Astrocyte of the cerebellum (primary cell): ENCODE results near the gene MTMR3.

Experiments used
- DNase-seq: peaks from one replicate; pipeline ENCODE4 v3.0.0-alpha.2; 2011; ENCODE audit warnings: low read depth
- H3K4me3 ChIP-seq: 2 replicates; pipeline ENCODE4 v1.5.1; 2011; ENCODE audit warnings: mild to moderate bottlenecking, low read depth, low read length, moderate library complexity
- CTCF ChIP-seq: IDR thresholded peaks from 2 replicates; pipeline ENCODE4 v1.5.1; 2012; ENCODE audit warnings: low read length, low read depth, moderate library complexity, mild to moderate bottlenecking; ENCODE audit errors: missing control alignments
- in situ Hi-C: cut with HindIII; loops from 2 replicates; pipeline ENCODE4 v1.10.0; 2017; ENCODE audit warnings: low sequenced_read_pairs

The MTMR3 gene

GRCh38 chr22:30046716-30047363 lies 163.9 kb downstream of the MTMR3 start:
- in situ Hi-C loops: no loop called here
- H3K4me3 ChIP-seq: no peak overlapping the region
- no peak for TF ChIP-seq CTCF
- DNase-seq: no peak

GRCh38 chr22:30047364-30047738 lies 164.4 kb downstream of the MTMR3 start:
- DNase-seq: no peak
- no peak overlapping the region for H3K4me3 ChIP-seq
- no peak for TF ChIP-seq CTCF
- in situ Hi-C loops: no loop called here

- no peak for DNase-seq
- in situ Hi-C loops: no loop called here
- TF ChIP-seq CTCF: no peak
- no peak overlapping the region for H3K4me3 ChIP-seq
Observed at GRCh38 chr22:30048681-30049080, 165.7 kb downstream of the MTMR3 start.

GRCh38 chr22:30054067-30054763 lies 171.2 kb downstream of the MTMR3 start:
- in situ Hi-C loops: no loop called here
- no peak overlapping the region for H3K4me3 ChIP-seq
- no peak for DNase-seq
- TF ChIP-seq CTCF: no peak

GRCh38 chr22:30054764-30055069 lies 171.7 kb downstream of the MTMR3 start:
- in situ Hi-C loops: no loop called here
- H3K4me3 ChIP-seq: no peak overlapping the region
- TF ChIP-seq CTCF: no peak
- DNase-seq: no peak

GRCh38 chr22:30056015-30056414 lies 173.0 kb downstream of the MTMR3 start:
- no peak for TF ChIP-seq CTCF
- H3K4me3 ChIP-seq: no peak overlapping the region
- no peak for DNase-seq
- in situ Hi-C loops: no loop called here
